HepG2 (cell line): ENCODE results near the gene TOMM20. TPM values are rescaled to one million over a fixed set of nuclear protein-coding genes. Genes with fewer than 3 reads are reported as not detected.
A peak's percentile ranks its signal among the peaks of the same experiment; 100 is the strongest.

ENCODE experiments used
- AGO2 ChIP-seq: fragments of 200-400 bp; formaldehyde crosslinking; optimal IDR thresholded peaks from 2 replicates; pipeline ENCODE3; 2017; ENCODE audit warnings: mild to moderate bottlenecking, low read depth, low read length, moderate library complexity
- DMTF1 ChIP-seq: sonication (generic); formaldehyde crosslinking; IDR thresholded peaks from 2 replicates; pipeline ENCODE4 v1.4.0; 2020; ENCODE audit warnings: mild to moderate bottlenecking, missing genetic modification reagents
- HNF4A ChIP-seq: sonication (generic); formaldehyde crosslinking; IDR thresholded peaks from 2 replicates; pipeline ENCODE4 v1.4.0; 2020; ENCODE audit warnings: missing genetic modification reagents
- KDM4B ChIP-seq: sonication (generic); formaldehyde crosslinking; IDR thresholded peaks from 2 replicates; pipeline ENCODE4 v1.4.0; 2020; ENCODE audit warnings: missing genetic modification reagents
- KDM5B ChIP-seq: sonication (generic); formaldehyde crosslinking; IDR thresholded peaks from 2 replicates; pipeline ENCODE4 v1.4.0; 2020; ENCODE audit warnings: missing genetic modification reagents, mild to moderate bottlenecking, borderline replicate concordance
- MAZ ChIP-seq, 2 experiments: sonication (generic) in 1 of 2; formaldehyde crosslinking in 1 of 2; IDR thresholded peaks; 2 replicates each; pipeline versions ENCODE4 v1.5.0 to v1.6.1; 2012 to 2020; ENCODE audit warnings: low read depth in 2 of 2, mild to moderate bottlenecking in 2 of 2, borderline replicate concordance in 1 of 2, improper control_type of control experiment in 1 of 2, low read length in 1 of 2, missing genetic modification reagents in 1 of 2, moderate library complexity in 1 of 2
- NAIF1 ChIP-seq: sonication (generic); formaldehyde crosslinking; IDR thresholded peaks from 2 replicates; pipeline ENCODE4 v1.5.0; 2020; ENCODE audit warnings: mild to moderate bottlenecking, missing genetic modification reagents, borderline replicate concordance
- NKX3-1 ChIP-seq: sonication (generic); formaldehyde crosslinking; IDR thresholded peaks from 2 replicates; pipeline ENCODE4 v1.5.0; 2020; ENCODE audit warnings: missing genetic modification reagents
- RARG ChIP-seq: sonication (generic); formaldehyde crosslinking; IDR thresholded peaks from 2 replicates; pipeline ENCODE4 v1.4.0; 2020; ENCODE audit warnings: low read depth, mild to moderate bottlenecking, missing genetic modification reagents
- SMYD3 ChIP-seq: sonication (generic); formaldehyde crosslinking; IDR thresholded peaks from 2 replicates; pipeline ENCODE4 v1.8.1; 2023; ENCODE audit warnings: mild to moderate bottlenecking, missing genetic modification reagents
- ZFP37 ChIP-seq: sonication (generic); formaldehyde crosslinking; IDR thresholded peaks from 2 replicates; pipeline ENCODE4 v1.4.0; 2020; ENCODE audit warnings: missing genetic modification reagents, borderline replicate concordance
- ZKSCAN1 ChIP-seq: fragments of 150-350 bp; IDR thresholded peaks from 2 replicates; pipeline ENCODE4 v1.6.1; 2014; ENCODE audit warnings: low read length
- ZKSCAN8 ChIP-seq: IDR thresholded peaks from 2 replicates; pipeline ENCODE4 v1.6.1; 2016; ENCODE audit warnings: borderline replicate concordance, missing genetic modification reagents, missing compliant biosample characterization
- ZNF230 ChIP-seq: sonication (generic); formaldehyde crosslinking; IDR thresholded peaks from 2 replicates; pipeline ENCODE4 v1.4.0; 2020; ENCODE audit warnings: mild to moderate bottlenecking, missing genetic modification reagents
- ZNF607 ChIP-seq: sonication (generic); formaldehyde crosslinking; IDR thresholded peaks from 2 replicates; pipeline ENCODE4 v1.5.1; 2020; ENCODE audit warnings: missing genetic modification reagents, mild to moderate bottlenecking, borderline replicate concordance
- ZNF639 ChIP-seq: conservative IDR thresholded peaks from 2 replicates; pipeline ENCODE4 v1.6.1; 2018; ENCODE audit warnings: missing genetic modification reagents
- polyA plus RNA-seq, 8 experiments: library from polyadenylated mRNA; depleted of rRNA in 3 of 8; stranded (reverse) in 7 of 8; unstranded in 1 of 8; fragments of >200 nt; fragmentation: Illumina TruSeq in 4 of 8; extraction: Trizol in 4 of 8; gene quantifications; 2 replicates each; pipeline versions ENCODE4 v1.2.1 to v1.2.3, GENCODE V29; 2011 to 2016; ENCODE audit warnings: low read depth in 4 of 8, missing spikeins in 1 of 8, mixed read lengths in 1 of 8; ENCODE audit not compliant: insufficient read depth in 1 of 8
- total RNA-seq, 5 experiments: library from RNA; depleted of rRNA; stranded (reverse); fragments of >200 nt; fragmentation: Illumina TruSeq; extraction: Trizol; gene quantifications; 2 replicates each; pipeline ENCODE4 v1.2.3, GENCODE V29; 2016; ENCODE audit warnings: low read depth in 1 of 5
- TF ChIP-seq, protein P1 (sequence below): sonication (generic); formaldehyde crosslinking; IDR thresholded peaks from 2 replicates; pipeline ENCODE4 v1.5.0; 2020; ENCODE audit warnings: missing genetic modification reagents, mild to moderate bottlenecking, borderline replicate concordance
- TF ChIP-seq, protein P2 (sequence below): sonication (generic); formaldehyde crosslinking; IDR thresholded peaks from 2 replicates; pipeline ENCODE4 v1.5.0; 2020; ENCODE audit warnings: missing genetic modification reagents
- TF ChIP-seq, protein P3 (sequence below): sonication (generic); formaldehyde crosslinking; conservative IDR thresholded peaks from 2 replicates; pipeline ENCODE4 v1.5.0; 2020; ENCODE audit warnings: missing genetic modification reagents

The TOMM20 gene
- total and polyA plus RNA-seq, 2 of the 13 experiments (the other 11 are each of a cell fraction or from before 2014, with no cell fraction given), result 153 to 376 TPM

- TF ChIP-seq SMYD3 (CRISPR knock-in tag) (peak; percentile 17; the same call in 1 of the 2 replicates), ZNF639 (CRISPR knock-in tag) (no peak), MAZ (IDR thresholded peaks at IDR 0.05; ENCODE audit: borderline replicate concordance, low read depth, low read length) (no peak), MAZ (CRISPR knock-in tag; IDR thresholded peaks at IDR 0.05; ENCODE audit: low read depth) (peak; percentile 63; the same call in 1 of the 2 replicates), ZFP37 (no peak), ZKSCAN1 (no peak), ZNF607 (CRISPR knock-in tag) (peak; percentile 62; the same call in 1 of the 2 replicates), RARG (CRISPR knock-in tag) (0 out of 2 replicates have a peak, but pooled peaks have one; percentile 3), NAIF1 (no peak), NKX3-1 (CRISPR knock-in tag) (0 out of 2 replicates have a peak, but pooled peaks have one; percentile 37), DMTF1 (peak; percentile 67; the same call in 1 of the 2 replicates), KDM4B (CRISPR knock-in tag) (no peak), ZNF230 (CRISPR knock-in tag) (0 out of 2 replicates have a peak, but pooled peaks have one; percentile 54), KDM5B (CRISPR knock-in tag) (0 out of 2 replicates have a peak, but pooled peaks have one; percentile 11), HNF4A (peak; percentile 38; the same call in 1 of the 2 replicates), AGO2 (peak; percentile 98), ZKSCAN8 (CRISPR knock-in tag) (no peak)
- TF ChIP-seq, protein P1, sequence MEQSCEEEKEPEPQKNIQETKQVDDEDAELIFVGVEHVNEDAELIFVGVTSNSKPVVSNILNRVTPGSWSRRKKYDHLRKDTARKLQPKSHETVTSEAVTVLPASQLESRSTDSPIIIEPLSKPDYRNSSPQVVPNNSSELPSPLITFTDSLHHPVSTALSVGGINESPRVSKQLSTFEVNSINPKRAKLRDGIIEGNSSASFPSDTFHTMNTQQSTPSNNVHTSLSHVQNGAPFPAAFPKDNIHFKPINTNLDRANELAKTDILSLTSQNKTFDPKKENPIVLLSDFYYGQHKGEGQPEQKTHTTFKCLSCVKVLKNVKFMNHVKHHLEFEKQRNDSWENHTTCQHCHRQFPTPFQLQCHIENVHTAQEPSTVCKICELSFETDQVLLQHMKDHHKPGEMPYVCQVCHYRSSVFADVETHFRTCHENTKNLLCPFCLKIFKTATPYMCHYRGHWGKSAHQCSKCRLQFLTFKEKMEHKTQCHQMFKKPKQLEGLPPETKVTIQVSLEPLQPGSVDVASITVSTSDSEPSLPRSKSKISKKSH (CRISPR knock-in tag), result no peak
- TF ChIP-seq, protein P2, sequence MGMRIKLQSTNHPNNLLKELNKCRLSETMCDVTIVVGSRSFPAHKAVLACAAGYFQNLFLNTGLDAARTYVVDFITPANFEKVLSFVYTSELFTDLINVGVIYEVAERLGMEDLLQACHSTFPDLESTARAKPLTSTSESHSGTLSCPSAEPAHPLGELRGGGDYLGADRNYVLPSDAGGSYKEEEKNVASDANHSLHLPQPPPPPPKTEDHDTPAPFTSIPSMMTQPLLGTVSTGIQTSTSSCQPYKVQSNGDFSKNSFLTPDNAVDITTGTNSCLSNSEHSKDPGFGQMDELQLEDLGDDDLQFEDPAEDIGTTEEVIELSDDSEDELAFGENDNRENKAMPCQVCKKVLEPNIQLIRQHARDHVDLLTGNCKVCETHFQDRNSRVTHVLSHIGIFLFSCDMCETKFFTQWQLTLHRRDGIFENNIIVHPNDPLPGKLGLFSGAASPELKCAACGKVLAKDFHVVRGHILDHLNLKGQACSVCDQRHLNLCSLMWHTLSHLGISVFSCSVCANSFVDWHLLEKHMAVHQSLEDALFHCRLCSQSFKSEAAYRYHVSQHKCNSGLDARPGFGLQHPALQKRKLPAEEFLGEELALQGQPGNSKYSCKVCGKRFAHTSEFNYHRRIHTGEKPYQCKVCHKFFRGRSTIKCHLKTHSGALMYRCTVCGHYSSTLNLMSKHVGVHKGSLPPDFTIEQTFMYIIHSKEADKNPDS (CRISPR knock-in tag), result no peak
- TF ChIP-seq, protein P3, sequence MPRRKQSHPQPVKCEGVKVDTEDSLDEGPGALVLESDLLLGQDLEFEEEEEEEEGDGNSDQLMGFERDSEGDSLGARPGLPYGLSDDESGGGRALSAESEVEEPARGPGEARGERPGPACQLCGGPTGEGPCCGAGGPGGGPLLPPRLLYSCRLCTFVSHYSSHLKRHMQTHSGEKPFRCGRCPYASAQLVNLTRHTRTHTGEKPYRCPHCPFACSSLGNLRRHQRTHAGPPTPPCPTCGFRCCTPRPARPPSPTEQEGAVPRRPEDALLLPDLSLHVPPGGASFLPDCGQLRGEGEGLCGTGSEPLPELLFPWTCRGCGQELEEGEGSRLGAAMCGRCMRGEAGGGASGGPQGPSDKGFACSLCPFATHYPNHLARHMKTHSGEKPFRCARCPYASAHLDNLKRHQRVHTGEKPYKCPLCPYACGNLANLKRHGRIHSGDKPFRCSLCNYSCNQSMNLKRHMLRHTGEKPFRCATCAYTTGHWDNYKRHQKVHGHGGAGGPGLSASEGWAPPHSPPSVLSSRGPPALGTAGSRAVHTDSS, result no peak
These were observed 54.6 kb downstream of the TOMM20 start (continued) for GRCh38 chr1:235073968-235074522.
